GM19099 (cell line): ENCODE results near the gene DNHD1.
A peak's percentile ranks its signal among the peaks of the same experiment; 100 is the strongest.

ENCODE experiments used
- POLR2A ChIP-seq: IDR thresholded peaks from 3 replicates; pipeline ENCODE4 v1.6.1; 2011; ENCODE audit warnings: low read depth; ENCODE audit not compliant: insufficient read length; ENCODE audit errors: extremely low read depth

Gene DNHD1

DNA sequence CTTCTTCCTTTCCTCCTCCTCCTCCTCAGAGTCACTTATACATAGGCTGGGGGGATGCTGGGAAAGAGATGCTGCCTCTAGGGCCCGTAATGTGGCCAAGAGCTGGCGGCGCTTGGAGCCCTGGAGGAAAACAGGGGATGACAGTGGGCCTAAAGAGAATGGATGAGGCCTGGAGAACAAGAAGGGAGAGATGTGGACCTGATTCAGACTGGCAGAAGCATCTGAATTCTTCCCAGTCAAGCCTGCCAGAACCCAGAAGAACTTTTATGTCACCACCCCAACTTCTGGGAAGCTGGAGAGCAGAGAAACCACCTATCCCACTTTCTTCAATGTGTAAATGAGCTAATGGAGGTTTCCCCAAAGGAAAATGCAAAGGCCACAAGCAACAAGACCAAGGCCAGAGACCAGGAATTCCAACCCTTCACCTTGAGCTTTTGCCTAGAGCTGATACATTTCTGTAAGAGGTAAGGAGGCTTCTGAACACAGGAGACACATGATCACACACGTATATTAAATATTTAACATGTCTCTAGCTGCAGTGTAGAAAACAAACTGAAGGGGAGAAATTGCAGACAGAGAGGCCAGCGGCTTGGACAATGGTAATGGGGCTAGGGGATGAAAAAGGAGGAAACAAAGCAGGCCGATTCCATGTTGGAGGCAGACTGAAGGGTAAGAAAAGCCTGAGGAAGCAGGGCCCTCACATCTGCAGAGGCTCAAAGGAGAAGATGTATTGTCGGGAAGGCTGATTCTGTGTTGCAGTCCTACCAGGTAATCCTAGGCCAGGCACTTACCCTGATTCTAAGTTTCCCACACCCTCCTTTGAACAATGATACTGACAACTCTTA, 105.2 kb downstream of the DNHD1 start:
- TF ChIP-seq POLR2A: no peak

DNA sequence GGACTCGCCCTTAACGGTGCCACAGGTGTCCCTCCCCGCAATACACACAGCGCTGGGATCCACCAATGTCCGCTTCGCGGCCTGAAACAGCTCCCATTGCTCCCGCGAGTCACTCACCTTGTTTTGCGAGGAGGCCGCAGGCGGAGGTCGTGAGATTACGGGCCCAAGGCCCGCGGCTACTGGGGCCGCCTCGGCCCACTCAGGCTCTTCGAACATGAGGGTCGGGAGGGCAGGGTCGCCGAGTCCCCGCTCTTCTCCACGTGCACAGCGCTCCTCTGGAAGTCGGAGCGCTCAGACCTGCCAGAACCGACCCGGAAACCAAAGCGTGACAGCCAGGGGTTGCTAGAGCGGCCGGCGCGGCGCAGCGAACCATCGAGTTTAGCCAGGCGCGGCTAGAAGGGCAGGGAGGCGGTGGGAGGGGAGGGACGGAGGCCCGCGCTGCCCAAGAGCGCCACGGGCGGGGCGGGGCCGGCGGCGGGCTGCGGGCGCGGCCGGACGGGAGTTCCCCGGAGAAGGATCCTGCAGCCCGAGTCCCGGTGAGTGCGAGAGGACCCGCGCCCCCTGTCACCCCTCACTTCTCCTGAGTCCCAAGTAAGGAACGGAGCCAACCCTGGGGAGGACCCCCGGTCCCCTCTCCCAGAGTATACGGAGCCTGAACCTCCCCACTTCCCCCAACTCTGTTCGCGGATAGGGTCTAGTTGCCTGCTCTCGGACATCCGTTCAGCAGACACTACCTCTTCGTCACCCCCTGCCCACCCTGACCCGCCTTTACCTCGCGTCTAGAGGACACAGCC, 106.4 kb downstream of the DNHD1 start, which contains the start of the genes ILK and RRP8:
TSS of gene ILK (plus strand) at position 488 of the 794 bp plus-strand sequence. CDS start 498 bp downstream, outside the sequence.
TSS of gene RRP8 (minus strand) at position 330 of the 794 bp plus-strand sequence. CDS start at position 216, 114 bp downstream.
- TF ChIP-seq POLR2A: peak; percentile 82

- TF ChIP-seq POLR2A: no peak
These were observed 107.1 kb downstream of the DNHD1 start for GRCh38 chr11:6604081-6604626.

DNA sequence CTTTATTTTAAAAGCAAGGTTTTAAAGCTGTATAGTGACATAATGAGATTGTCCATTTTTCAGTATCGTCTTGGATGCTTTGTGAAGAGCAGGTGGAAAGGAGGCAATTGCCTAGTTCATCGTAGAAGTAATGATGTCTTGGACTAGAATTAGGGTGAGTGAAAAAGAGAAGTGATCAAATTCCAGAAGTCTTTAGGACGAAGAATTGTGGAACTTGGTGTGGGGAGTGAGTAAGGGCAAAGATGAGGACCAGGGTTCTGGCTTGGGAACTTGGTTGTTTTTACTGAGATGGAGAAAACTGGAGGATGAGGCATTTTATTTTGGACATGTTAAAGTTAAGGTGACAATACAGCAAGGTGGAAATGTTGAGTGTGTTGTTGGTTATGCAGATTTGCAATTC, 107.7 kb downstream of the DNHD1 start:
- no peak for TF ChIP-seq POLR2A

GRCh38 chr11:6606471-6607189, 109.5 kb downstream of the DNHD1 start:
- TF ChIP-seq POLR2A: peak; percentile 41

DNA sequence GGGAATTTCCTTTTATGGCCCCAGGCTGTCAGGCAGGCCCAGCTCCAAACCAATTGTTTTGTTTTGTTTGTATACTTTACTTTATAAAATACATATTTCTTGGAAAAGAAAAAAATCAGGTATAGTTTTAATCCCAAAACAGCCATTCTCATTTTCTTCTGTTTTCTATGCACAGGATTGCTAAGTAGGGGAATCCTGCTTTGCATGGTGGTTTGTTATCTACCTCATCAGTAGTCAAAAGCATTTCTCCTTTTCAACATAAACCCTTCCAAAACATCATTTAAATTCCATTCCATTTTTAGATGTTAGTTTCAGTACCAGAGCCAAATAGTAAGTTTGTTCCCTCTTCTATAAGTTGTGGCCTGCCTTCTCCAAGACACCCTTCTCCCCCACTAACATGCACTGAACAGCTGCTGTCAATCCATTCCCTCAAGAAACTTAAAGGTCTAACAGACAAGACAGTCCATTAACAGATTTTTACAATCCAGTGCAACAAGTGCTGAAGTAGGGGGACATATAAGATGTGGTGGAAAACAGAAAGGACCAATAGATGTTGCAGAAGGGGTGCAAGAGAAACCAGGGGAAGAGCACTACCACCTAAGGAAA, 110.2 kb downstream of the DNHD1 start:
- TF ChIP-seq POLR2A: no peak

DNA sequence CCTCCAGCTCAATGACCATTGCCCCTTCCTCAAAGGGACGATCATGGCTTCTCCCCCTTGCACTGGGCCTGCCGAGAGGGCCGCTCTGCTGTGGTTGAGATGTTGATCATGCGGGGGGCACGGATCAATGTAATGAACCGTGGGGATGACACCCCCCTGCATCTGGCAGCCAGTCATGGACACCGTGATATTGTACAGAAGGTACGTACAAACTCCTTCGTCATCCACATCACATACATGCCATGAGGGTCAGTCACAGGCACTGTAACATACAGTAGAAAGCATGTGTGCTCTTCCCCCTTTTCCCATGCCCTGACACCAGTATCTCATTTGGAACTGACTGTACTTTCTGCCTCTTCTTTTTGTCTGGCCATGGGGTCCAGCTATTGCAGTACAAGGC, 110.9 kb downstream of the DNHD1 start:
- no peak for TF ChIP-seq POLR2A

DNA sequence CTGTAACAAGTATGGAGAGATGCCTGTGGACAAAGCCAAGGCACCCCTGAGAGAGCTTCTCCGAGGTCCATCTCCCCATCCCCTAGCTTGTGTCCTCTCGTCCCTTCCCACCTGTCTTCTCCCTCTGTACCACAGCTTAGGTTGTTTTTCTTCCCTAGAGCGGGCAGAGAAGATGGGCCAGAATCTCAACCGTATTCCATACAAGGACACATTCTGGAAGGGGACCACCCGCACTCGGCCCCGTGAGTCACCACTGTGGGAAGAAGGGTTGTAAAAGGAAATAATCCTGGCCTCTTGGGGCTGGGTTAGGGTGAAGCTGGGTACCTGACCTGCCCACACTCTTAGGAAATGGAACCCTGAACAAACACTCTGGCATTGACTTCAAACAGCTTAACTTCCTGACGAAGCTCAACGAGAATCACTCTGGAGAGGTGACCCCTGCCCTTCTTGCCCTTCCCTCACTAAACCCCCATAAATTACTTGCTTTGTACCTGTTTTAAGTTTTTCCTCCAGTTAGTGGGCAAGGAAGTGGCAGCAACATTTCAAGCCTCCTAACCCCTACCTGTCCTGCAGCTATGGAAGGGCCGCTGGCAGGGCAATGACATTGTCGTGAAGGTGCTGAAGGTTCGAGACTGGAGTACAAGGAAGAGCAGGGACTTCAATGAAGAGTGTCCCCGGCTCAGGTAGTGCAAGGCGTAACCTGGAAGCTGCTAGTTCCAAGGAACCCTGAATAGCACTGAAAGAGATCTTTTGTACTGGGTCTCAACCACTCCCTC, 111.8 kb downstream of the DNHD1 start:
- no peak for TF ChIP-seq POLR2A

GRCh38 chr11:6609502-6610015, 112.5 kb downstream of the DNHD1 start:
- TF ChIP-seq POLR2A: no peak

DNA sequence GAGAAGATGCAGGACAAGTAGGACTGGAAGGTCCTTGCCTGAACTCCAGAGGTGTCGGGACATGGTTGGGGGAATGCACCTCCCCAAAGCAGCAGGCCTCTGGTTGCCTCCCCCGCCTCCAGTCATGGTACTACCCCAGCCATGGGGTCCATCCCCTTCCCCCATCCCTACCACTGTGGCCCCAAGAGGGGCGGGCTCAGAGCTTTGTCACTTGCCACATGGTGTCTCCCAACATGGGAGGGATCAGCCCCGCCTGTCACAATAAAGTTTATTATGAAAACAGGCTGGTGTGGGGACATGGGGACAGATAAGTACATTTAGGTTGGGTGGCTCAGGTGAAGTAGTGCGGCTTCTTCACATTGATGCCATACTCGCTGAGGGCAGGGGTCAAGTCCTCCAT, 113.5 kb downstream of the DNHD1 start:
- TF ChIP-seq POLR2A: no peak

GRCh38 chr11:6611092-6611962, 114.2 kb downstream of the DNHD1 start:
- no peak for TF ChIP-seq POLR2A

- TF ChIP-seq POLR2A: no peak
These were observed 114.8 kb downstream of the DNHD1 start for GRCh38 chr11:6611963-6612212.
